ENCODE measurements around the gene SCP2.

Gene SCP2

GRCh38 chr1:53037159-53037558 lies 110.1 kb downstream of the SCP2 start:
- no peak for DNase-seq (ENCODE audit: low read depth in 2 of 2)

GRCh38 chr1:53038566-53038965 lies 111.5 kb downstream of the SCP2 start:
- DNase-seq (ENCODE audit: low read depth in 2 of 2) = no peak

- no peak for DNase-seq (ENCODE audit: low read depth in 2 of 2)
These were observed 116.2 kb downstream of the SCP2 start for GRCh38 chr1:53043271-53043670.

- no peak for DNase-seq (ENCODE audit: low read depth in 2 of 2)
These were observed 117.8 kb downstream of the SCP2 start for GRCh38 chr1:53044926-53045325.

GRCh38 chr1:53046930-53047329 lies 119.9 kb downstream of the SCP2 start:
- no peak for DNase-seq (ENCODE audit: low read depth in 2 of 2)

- DNase-seq (ENCODE audit: low read depth in 2 of 2) = no peak
These were observed 121.0 kb downstream of the SCP2 start for GRCh38 chr1:53047737-53048736.

- DNase-seq (ENCODE audit: low read depth in 2 of 2) = no peak
These were observed 122.0 kb downstream of the SCP2 start for GRCh38 chr1:53048960-53049573.

- DNase-seq (ENCODE audit: low read depth in 2 of 2) = no peak
These were observed 122.5 kb downstream of the SCP2 start for GRCh38 chr1:53049574-53049967.

- DNase-seq (ENCODE audit: low read depth in 2 of 2) = no peak
These were observed 123.2 kb downstream of the SCP2 start for GRCh38 chr1:53050310-53050709.

GRCh38 chr1:53051676-53052075 lies 124.6 kb downstream of the SCP2 start:
- no peak for DNase-seq (ENCODE audit: low read depth in 2 of 2)

- DNase-seq (ENCODE audit: low read depth in 2 of 2) = no peak
These were observed 130.1 kb downstream of the SCP2 start for GRCh38 chr1:53057127-53057526.

- DNase-seq (ENCODE audit: low read depth in 2 of 2) = no peak
These were observed 133.5 kb downstream of the SCP2 start for GRCh38 chr1:53060579-53060978.

- no peak for DNase-seq (ENCODE audit: low read depth in 2 of 2)
These were observed 134.2 kb downstream of the SCP2 start for GRCh38 chr1:53061123-53061858.

GRCh38 chr1:53061859-53062707 lies 135.0 kb downstream of the SCP2 start, which contains the start of gene PODN:
PODN (plus strand) TSS chr1:53062213; CDS start chr1:53069856, 7,643 bp downstream.
- no peak for DNase-seq (ENCODE audit: low read depth in 2 of 2)

GRCh38 chr1:53062708-53063591 lies 135.9 kb downstream of the SCP2 start:
- no peak for DNase-seq (ENCODE audit: low read depth in 2 of 2)

GRCh38 chr1:53063744-53064515 lies 136.9 kb downstream of the SCP2 start:
- DNase-seq (ENCODE audit: low read depth in 2 of 2) = no peak

- DNase-seq (ENCODE audit: low read depth in 2 of 2) = no peak
These were observed 138.3 kb downstream of the SCP2 start for GRCh38 chr1:53065391-53065790.

- no peak for DNase-seq (ENCODE audit: low read depth in 2 of 2)
These were observed 139.4 kb downstream of the SCP2 start for GRCh38 chr1:53066488-53066887.
